ENCODE measurements around the gene FXYD6.

- TF ChIP-seq, protein P1, sequence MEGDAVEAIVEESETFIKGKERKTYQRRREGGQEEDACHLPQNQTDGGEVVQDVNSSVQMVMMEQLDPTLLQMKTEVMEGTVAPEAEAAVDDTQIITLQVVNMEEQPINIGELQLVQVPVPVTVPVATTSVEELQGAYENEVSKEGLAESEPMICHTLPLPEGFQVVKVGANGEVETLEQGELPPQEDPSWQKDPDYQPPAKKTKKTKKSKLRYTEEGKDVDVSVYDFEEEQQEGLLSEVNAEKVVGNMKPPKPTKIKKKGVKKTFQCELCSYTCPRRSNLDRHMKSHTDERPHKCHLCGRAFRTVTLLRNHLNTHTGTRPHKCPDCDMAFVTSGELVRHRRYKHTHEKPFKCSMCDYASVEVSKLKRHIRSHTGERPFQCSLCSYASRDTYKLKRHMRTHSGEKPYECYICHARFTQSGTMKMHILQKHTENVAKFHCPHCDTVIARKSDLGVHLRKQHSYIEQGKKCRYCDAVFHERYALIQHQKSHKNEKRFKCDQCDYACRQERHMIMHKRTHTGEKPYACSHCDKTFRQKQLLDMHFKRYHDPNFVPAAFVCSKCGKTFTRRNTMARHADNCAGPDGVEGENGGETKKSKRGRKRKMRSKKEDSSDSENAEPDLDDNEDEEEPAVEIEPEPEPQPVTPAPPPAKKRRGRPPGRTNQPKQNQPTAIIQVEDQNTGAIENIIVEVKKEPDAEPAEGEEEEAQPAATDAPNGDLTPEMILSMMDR (IDR thresholded peaks at IDR 0.05; ENCODE audit: low read length), result no peak
- no peak for TF ChIP-seq EZH2phosphoT487 (IDR thresholded peaks at IDR 0.05; ENCODE audit: low read length)
These were observed 16.2 kb upstream of the FXYD6 start for GRCh38 chr11:117892651-117893050.
